ENCODE results near the gene PGRMC1. TPM values are rescaled to one million over a fixed set of nuclear protein-coding genes. Genes with fewer than 3 reads are reported as not detected.

PGRMC1 gene
- total RNA-seq: 10 to 100 TPM; 56.8 to 92.7 (median 77.2) TPM

DNA sequence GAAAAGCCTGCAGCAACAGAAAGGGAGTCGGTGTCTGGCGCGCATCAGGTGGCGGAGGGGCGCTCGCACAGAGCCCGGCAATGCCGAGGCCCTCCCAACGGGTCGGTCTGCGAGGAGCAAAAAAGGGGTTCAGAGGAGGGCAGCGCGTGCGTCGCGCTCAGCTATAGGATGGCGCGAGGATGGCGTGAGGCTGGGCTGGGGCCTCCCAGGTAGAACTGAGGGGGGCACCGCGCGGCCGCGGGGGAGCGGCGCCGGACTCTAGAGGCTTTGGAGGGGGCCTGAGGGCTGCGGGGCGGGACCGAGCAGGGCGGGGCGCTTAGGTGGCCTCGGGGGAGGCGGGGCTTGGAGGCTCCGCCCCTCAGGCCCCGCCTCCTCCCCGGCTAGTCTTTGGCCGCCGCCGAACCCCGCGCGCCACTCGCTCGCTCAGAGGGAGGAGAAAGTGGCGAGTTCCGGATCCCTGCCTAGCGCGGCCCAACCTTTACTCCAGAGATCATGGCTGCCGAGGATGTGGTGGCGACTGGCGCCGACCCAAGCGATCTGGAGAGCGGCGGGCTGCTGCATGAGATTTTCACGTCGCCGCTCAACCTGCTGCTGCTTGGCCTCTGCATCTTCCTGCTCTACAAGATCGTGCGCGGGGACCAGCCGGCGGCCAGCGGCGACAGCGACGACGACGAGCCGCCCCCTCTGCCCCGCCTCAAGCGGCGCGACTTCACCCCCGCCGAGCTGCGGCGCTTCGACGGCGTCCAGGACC, at the start of gene PGRMC1:
TSS of gene PGRMC1 (plus strand) at position 414 of the 751 bp plus-strand sequence. CDS start at position 493, 79 bp downstream.
- TF ChIP-seq, protein P1, sequence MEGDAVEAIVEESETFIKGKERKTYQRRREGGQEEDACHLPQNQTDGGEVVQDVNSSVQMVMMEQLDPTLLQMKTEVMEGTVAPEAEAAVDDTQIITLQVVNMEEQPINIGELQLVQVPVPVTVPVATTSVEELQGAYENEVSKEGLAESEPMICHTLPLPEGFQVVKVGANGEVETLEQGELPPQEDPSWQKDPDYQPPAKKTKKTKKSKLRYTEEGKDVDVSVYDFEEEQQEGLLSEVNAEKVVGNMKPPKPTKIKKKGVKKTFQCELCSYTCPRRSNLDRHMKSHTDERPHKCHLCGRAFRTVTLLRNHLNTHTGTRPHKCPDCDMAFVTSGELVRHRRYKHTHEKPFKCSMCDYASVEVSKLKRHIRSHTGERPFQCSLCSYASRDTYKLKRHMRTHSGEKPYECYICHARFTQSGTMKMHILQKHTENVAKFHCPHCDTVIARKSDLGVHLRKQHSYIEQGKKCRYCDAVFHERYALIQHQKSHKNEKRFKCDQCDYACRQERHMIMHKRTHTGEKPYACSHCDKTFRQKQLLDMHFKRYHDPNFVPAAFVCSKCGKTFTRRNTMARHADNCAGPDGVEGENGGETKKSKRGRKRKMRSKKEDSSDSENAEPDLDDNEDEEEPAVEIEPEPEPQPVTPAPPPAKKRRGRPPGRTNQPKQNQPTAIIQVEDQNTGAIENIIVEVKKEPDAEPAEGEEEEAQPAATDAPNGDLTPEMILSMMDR (IDR thresholded peaks at IDR 0.05): no peak
- peak in 2 of 3 donors; percentile 24 to 60 for TF ChIP-seq POLR2AphosphoS5 (IDR thresholded peaks at IDR 0.05)
- TF ChIP-seq POLR2A (IDR thresholded peaks at IDR 0.05): peak in 1 of 2 donors; percentile 63
- no peak for TF ChIP-seq EP300 (IDR thresholded peaks at IDR 0.05)
- 53% methylated on average over 47 of the region's 82 CpGs for WGBS
- peak; percentile 88 to 90 for DNase-seq (ENCODE audit: low spot score in 2 of 2)
- Histone ChIP-seq H3K27me3 (no peaks in the 10 kb centered on the region), H3K4me3 (peak within 1 kb of the TSS; percentile 81), H3K27ac (peak within 1 kb of the TSS; percentile 90), H3K36me3 (no peaks in the 10 kb centered on the region), H3K4me1 (peaks cover 22% of the 10 kb centered on the region), H3K9me3 (no peaks in the 10 kb centered on the region)

DNA sequence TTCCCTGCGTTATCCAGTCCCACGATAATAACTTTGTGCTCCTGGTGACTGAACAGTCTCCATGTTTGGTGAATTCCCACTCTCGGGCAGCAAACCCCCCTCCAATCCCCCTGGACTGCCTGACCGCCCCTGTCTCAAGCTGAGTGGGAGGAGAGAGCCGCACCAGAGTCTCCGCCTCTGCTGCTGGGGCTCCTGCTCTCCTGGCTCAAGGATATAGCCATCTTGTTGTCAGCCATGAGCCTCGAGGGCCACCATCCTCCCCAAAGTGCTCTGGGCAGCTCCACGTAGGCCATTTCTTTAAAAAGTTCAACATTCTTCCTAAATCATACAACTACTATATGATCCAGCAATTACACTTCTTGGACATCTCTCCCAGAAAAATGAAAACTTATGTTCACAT, 49.3 kb upstream of the PGRMC1 start:
- H3K9me3 ChIP-seq: no peaks in the 10 kb centered on the region
- H3K27me3 ChIP-seq: no peaks in the 10 kb centered on the region
- no peak overlapping the region for H3K27ac ChIP-seq
- no peak overlapping the region for H3K4me3 ChIP-seq
- no peaks in the 10 kb centered on the region for H3K36me3 ChIP-seq
- TF ChIP-seq, protein P1 (IDR thresholded peaks at IDR 0.05): no peak
- no peak for TF ChIP-seq EP300 (IDR thresholded peaks at IDR 0.05)
- TF ChIP-seq POLR2AphosphoS5 (IDR thresholded peaks at IDR 0.05): no peak
- TF ChIP-seq POLR2A (IDR thresholded peaks at IDR 0.05): no peak
- no peak for DNase-seq (ENCODE audit: low spot score in 2 of 2)
- H3K4me1 ChIP-seq: no peaks in the 10 kb centered on the region
- WGBS: 77% methylated on average over 6 of the region's 8 CpGs

DNA sequence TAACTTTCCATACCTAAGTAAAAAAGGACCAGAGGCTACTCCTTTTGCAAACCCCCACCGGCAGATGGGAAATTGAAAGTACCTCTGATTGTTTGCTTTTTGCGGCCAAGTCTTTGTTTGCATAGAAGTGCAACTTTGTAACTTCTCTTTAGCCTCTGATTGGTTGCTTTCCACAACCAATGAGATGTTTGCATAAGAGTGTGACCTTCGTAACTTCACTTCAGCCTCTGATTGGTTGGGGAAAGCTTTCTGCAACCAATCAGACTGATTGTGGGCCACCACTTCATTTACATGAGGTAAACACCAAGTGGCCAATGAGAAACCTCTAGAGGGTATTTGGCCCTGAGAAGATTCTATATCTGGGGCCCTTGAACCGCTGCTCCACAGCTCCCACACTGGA, 48.8 kb upstream of the PGRMC1 start:
- TF ChIP-seq POLR2AphosphoS5 (IDR thresholded peaks at IDR 0.05) (no peak), EP300 (IDR thresholded peaks at IDR 0.05) (no peak), POLR2A (IDR thresholded peaks at IDR 0.05) (no peak)
- TF ChIP-seq, protein P1 (IDR thresholded peaks at IDR 0.05): no peak
- no peaks in the 10 kb centered on the region for H3K36me3 ChIP-seq
- no peak for DNase-seq (ENCODE audit: low spot score in 2 of 2)
- H3K9me3 ChIP-seq: no peaks in the 10 kb centered on the region
- no peaks in the 10 kb centered on the region for H3K4me1 ChIP-seq
- no peaks in the 10 kb centered on the region for H3K27me3 ChIP-seq
- no peak overlapping the region for H3K27ac ChIP-seq
- no peak overlapping the region for H3K4me3 ChIP-seq
- 92% methylated on average over 4 of the region's 4 CpGs for WGBS

DNA sequence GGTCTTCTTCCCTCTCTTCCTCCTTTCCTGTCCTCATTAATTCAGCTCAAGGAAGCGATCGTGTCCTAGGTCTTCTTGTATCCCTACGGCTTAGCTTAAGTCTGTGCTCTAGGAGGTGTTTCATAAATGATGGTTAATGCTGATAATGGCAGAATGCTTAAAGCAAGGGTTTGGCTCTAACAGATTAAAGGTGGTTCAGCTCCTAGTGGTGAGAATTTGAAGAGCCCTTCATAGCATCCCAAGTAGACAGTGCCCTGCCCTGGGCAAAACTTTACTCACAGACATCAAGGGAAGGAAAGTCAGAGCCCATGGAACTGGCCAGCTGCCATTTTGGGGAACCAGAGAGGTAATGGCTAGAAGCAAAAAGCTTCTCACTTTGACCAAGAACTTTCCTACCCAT, 47.0 kb upstream of the PGRMC1 start:
- H3K9me3 ChIP-seq: no peaks in the 10 kb centered on the region
- no peak overlapping the region for H3K27ac ChIP-seq
- TF ChIP-seq POLR2A (IDR thresholded peaks at IDR 0.05) (no peak), POLR2AphosphoS5 (IDR thresholded peaks at IDR 0.05) (no peak), EP300 (IDR thresholded peaks at IDR 0.05) (no peak)
- TF ChIP-seq, protein P1 (IDR thresholded peaks at IDR 0.05): no peak
- H3K27me3 ChIP-seq: no peaks in the 10 kb centered on the region
- 93% methylated on average over 3 of the region's 3 CpGs for WGBS
- DNase-seq (ENCODE audit: low spot score in 2 of 2): no peak
- no peak overlapping the region for H3K4me3 ChIP-seq
- no peaks in the 10 kb centered on the region for H3K4me1 ChIP-seq
- no peaks in the 10 kb centered on the region for H3K36me3 ChIP-seq

DNA sequence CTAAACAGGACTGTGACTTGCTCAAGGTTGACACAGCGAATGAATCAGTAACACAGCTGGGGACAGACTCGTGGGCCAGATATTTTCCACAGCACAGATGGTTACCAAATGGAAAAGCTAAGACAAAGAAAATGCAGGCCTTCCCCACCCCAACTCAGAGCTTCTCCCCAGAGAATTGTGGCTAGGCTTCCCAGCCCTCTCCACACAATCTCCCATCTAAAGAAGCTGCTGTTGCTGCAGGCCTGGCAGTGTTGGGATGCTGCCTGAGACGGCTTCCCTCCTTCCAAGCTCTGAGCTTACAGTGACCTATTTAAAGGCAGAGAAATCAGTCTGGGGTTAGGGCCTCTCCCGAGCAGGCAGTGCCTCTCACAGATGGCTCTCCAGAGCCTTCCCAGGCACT, 46.5 kb upstream of the PGRMC1 start:
- DNase-seq (ENCODE audit: low spot score in 2 of 2): peak in 1 of 2 donors; percentile 63
- H3K27ac ChIP-seq: peak overlapping the region; percentile 62
- H3K4me1 ChIP-seq: no peaks in the 10 kb centered on the region
- H3K9me3 ChIP-seq: no peaks in the 10 kb centered on the region
- H3K36me3 ChIP-seq: no peaks in the 10 kb centered on the region
- TF ChIP-seq, protein P1 (IDR thresholded peaks at IDR 0.05): no peak
- TF ChIP-seq POLR2A (IDR thresholded peaks at IDR 0.05) (peak in 1 of 2 donors; percentile 19), POLR2AphosphoS5 (IDR thresholded peaks at IDR 0.05) (no peak)
- no peak overlapping the region for H3K4me3 ChIP-seq
- WGBS: 45% methylated on average over 4 of the region's 4 CpGs
- no peaks in the 10 kb centered on the region for H3K27me3 ChIP-seq
